Karpas-422 (cell line): ENCODE results near the gene ZDHHC4. TPM values are rescaled to one million over a fixed set of nuclear protein-coding genes. Genes with fewer than 3 reads are reported as not detected.

ENCODE experiments used
- DNase-seq: peaks from one replicate; pipeline ENCODE4 v3.0.0-alpha.2; 2015
- H2AFZ ChIP-seq: fragments of 200-600 bp; sonication (generic); 2 replicates; pipeline ENCODE4 v1.6.1; 2014; ENCODE audit warnings: antibody characterized with exemption, low read length, mixed read lengths
- H3K27ac ChIP-seq: fragments of 200-600 bp; sonication (generic); 2 replicates; pipeline ENCODE4 v1.5.1; 2014; ENCODE audit warnings: mild to moderate bottlenecking, low read length, moderate library complexity
- H3K27me3 ChIP-seq: fragments of 200-600 bp; sonication (generic); 2 replicates; pipeline ENCODE4 v1.6.1; 2014; ENCODE audit warnings: low read length, mixed read lengths
- H3K36me3 ChIP-seq: fragments of 200-600 bp; sonication (generic); 2 replicates; pipeline ENCODE4 v1.6.1; 2014; ENCODE audit warnings: low read length, mixed read lengths; ENCODE audit not compliant: insufficient read depth
- H3K4me1 ChIP-seq: fragments of 200-600 bp; sonication (generic); 2 replicates; pipeline ENCODE4 v1.6.1; 2014; ENCODE audit warnings: mild to moderate bottlenecking, low read length, mixed read lengths
- H3K4me2 ChIP-seq: fragments of 200-600 bp; sonication (generic); 2 replicates; pipeline ENCODE4 v1.6.1; 2014; ENCODE audit warnings: low read length, low read depth, mild to moderate bottlenecking; ENCODE audit not compliant: poor library complexity, severe bottlenecking
- H3K4me3 ChIP-seq: fragments of 200-600 bp; sonication (generic); 2 replicates; pipeline ENCODE4 v1.5.1; 2014; ENCODE audit warnings: mild to moderate bottlenecking, antibody characterized with exemption, low read length, mixed read lengths
- H3K79me2 ChIP-seq: fragments of 200-600 bp; sonication (generic); 2 replicates; pipeline ENCODE4 v1.6.1; 2014; ENCODE audit warnings: mild to moderate bottlenecking, low read length, mixed read lengths
- H3K9ac ChIP-seq: fragments of 200-600 bp; sonication (generic); 2 replicates; pipeline ENCODE4 v1.6.0; 2014; ENCODE audit warnings: low read length
- H3K9me2 ChIP-seq: fragments of 200-600 bp; sonication (generic), shearing (Covaris generic); replicated peaks from 2 replicates; pipeline ENCODE4 v1.6.0; 2014; ENCODE audit warnings: mild to moderate bottlenecking, low read length, moderate library complexity; ENCODE audit not compliant: insufficient read depth
- H3K9me3 ChIP-seq: fragments of 300-700, 200-600 bp; sonication (generic); 2 replicates; pipeline ENCODE4 v1.6.1; 2014; ENCODE audit warnings: low read length, mixed read lengths
- H4K20me1 ChIP-seq: fragments of 200-600 bp; sonication (generic); 2 replicates; pipeline ENCODE4 v1.6.1; 2014; ENCODE audit warnings: mild to moderate bottlenecking, antibody characterized with exemption, low read length, low read depth; ENCODE audit not compliant: insufficient read depth
- total RNA-seq: library from RNA; depleted of rRNA; stranded (reverse); fragments of >200 nt; shearing (Covaris generic); gene quantifications from 2 replicates; pipeline ENCODE4 v1.2.3, GENCODE V29; 2014; ENCODE audit warnings: low replicate concordance

The ZDHHC4 gene
- total RNA-seq, 1 experiment from 2014 or later = 66.1 TPM

- no peaks in the 10 kb centered on the region for H3K79me2 ChIP-seq
- no peaks in the 10 kb centered on the region for H3K36me3 ChIP-seq
- no peak overlapping the region for H3K9ac ChIP-seq
- H3K9me3 ChIP-seq = no peaks in the 10 kb centered on the region
- H3K4me1 ChIP-seq = no peaks in the 10 kb centered on the region
- H3K27ac ChIP-seq = no peak overlapping the region
- no peaks in the 10 kb centered on the region for H3K9me2 ChIP-seq
- no peak for DNase-seq
- no peaks in the 10 kb centered on the region for H4K20me1 ChIP-seq
- no peaks in the 10 kb centered on the region for H3K27me3 ChIP-seq
- no peak overlapping the region for H3K4me3 ChIP-seq
- H3K4me2 ChIP-seq = no peak overlapping the region
- no peak overlapping the region for H2AFZ ChIP-seq
Measured at GRCh38 chr7:6554848-6555247, 22.4 kb upstream of the ZDHHC4 start.

- H2AFZ ChIP-seq = no peak overlapping the region
- H3K4me2 ChIP-seq = no peak overlapping the region
- no peaks in the 10 kb centered on the region for H3K36me3 ChIP-seq
- peak; percentile 52 for DNase-seq
- no peak overlapping the region for H3K27ac ChIP-seq
- H3K27me3 ChIP-seq = no peaks in the 10 kb centered on the region
- H4K20me1 ChIP-seq = no peaks in the 10 kb centered on the region
- H3K79me2 ChIP-seq = no peaks in the 10 kb centered on the region
- H3K4me1 ChIP-seq = no peaks in the 10 kb centered on the region
- H3K4me3 ChIP-seq = no peak overlapping the region
- H3K9ac ChIP-seq = no peak overlapping the region
- H3K9me3 ChIP-seq = no peaks in the 10 kb centered on the region
- no peaks in the 10 kb centered on the region for H3K9me2 ChIP-seq
Measured at GRCh38 chr7:6556196-6556595, 21.1 kb upstream of the ZDHHC4 start.

- Histone ChIP-seq H2AFZ (no peak overlapping the region), H3K9me3 (no peaks in the 10 kb centered on the region), H3K27ac (no peak overlapping the region), H3K9ac (no peak overlapping the region), H3K9me2 (no peaks in the 10 kb centered on the region), H3K79me2 (no peaks in the 10 kb centered on the region), H3K4me1 (no peaks in the 10 kb centered on the region), H3K4me3 (no peak overlapping the region), H3K27me3 (no peaks in the 10 kb centered on the region), H3K36me3 (no peaks in the 10 kb centered on the region), H4K20me1 (no peaks in the 10 kb centered on the region), H3K4me2 (no peak overlapping the region)
- peak; percentile 56 for DNase-seq
Measured at GRCh38 chr7:6558837-6559236, 18.4 kb upstream of the ZDHHC4 start.

- H3K9ac ChIP-seq = no peak overlapping the region
- no peaks in the 10 kb centered on the region for H3K27me3 ChIP-seq
- H3K27ac ChIP-seq = no peak overlapping the region
- no peak overlapping the region for H3K4me2 ChIP-seq
- no peak overlapping the region for H2AFZ ChIP-seq
- no peaks in the 10 kb centered on the region for H3K79me2 ChIP-seq
- H3K9me2 ChIP-seq = no peaks in the 10 kb centered on the region
- no peaks in the 10 kb centered on the region for H3K4me1 ChIP-seq
- no peak overlapping the region for H3K4me3 ChIP-seq
- no peak for DNase-seq
- no peaks in the 10 kb centered on the region for H3K9me3 ChIP-seq
- no peaks in the 10 kb centered on the region for H3K36me3 ChIP-seq
- H4K20me1 ChIP-seq = no peaks in the 10 kb centered on the region
Measured at GRCh38 chr7:6559896-6560295, 17.4 kb upstream of the ZDHHC4 start.

GRCh38 chr7:6562106-6562505, 15.1 kb upstream of the ZDHHC4 start:
- H3K27me3 ChIP-seq = no peaks in the 10 kb centered on the region
- no peaks in the 10 kb centered on the region for H3K36me3 ChIP-seq
- no peaks in the 10 kb centered on the region for H3K4me1 ChIP-seq
- no peaks in the 10 kb centered on the region for H3K79me2 ChIP-seq
- no peak overlapping the region for H2AFZ ChIP-seq
- H3K4me2 ChIP-seq = no peak overlapping the region
- no peaks in the 10 kb centered on the region for H3K9me2 ChIP-seq
- H3K27ac ChIP-seq = no peak overlapping the region
- no peak overlapping the region for H3K9ac ChIP-seq
- no peak overlapping the region for H3K4me3 ChIP-seq
- no peaks in the 10 kb centered on the region for H3K9me3 ChIP-seq
- no peaks in the 10 kb centered on the region for H4K20me1 ChIP-seq
- DNase-seq = no peak

GRCh38 chr7:6563936-6564770, 13.1 kb upstream of the ZDHHC4 start:
- Histone ChIP-seq H3K4me1 (no peaks in the 10 kb centered on the region), H3K9ac (no peak overlapping the region), H3K4me2 (no peak overlapping the region), H3K9me3 (no peaks in the 10 kb centered on the region), H3K79me2 (no peaks in the 10 kb centered on the region), H3K4me3 (no peak overlapping the region), H3K36me3 (no peaks in the 10 kb centered on the region), H3K27me3 (no peaks in the 10 kb centered on the region), H4K20me1 (no peaks in the 10 kb centered on the region), H3K9me2 (no peaks in the 10 kb centered on the region), H2AFZ (no peak overlapping the region), H3K27ac (no peak overlapping the region)
- no peak for DNase-seq

GRCh38 chr7:6565655-6566054, 11.6 kb upstream of the ZDHHC4 start:
- no peak overlapping the region for H3K4me2 ChIP-seq

GRCh38 chr7:6567886-6568285, 9.4 kb upstream of the ZDHHC4 start:
- Histone ChIP-seq H4K20me1 (no peaks in the 10 kb centered on the region), H3K36me3 (no peaks in the 10 kb centered on the region), H2AFZ (no peak overlapping the region), H3K27ac (no peak overlapping the region), H3K4me1 (no peaks in the 10 kb centered on the region), H3K4me3 (no peak overlapping the region), H3K9me2 (no peaks in the 10 kb centered on the region), H3K9ac (no peak overlapping the region), H3K4me2 (no peak overlapping the region), H3K79me2 (no peaks in the 10 kb centered on the region), H3K27me3 (no peaks in the 10 kb centered on the region), H3K9me3 (no peaks in the 10 kb centered on the region)
- no peak for DNase-seq

More at GRCh38 chr7:6565655-6566054, 11.6 kb upstream of the ZDHHC4 start:
- no peaks in the 10 kb centered on the region for H4K20me1 ChIP-seq
- H3K27me3 ChIP-seq = no peaks in the 10 kb centered on the region
- no peak overlapping the region for H3K9ac ChIP-seq
- H3K4me1 ChIP-seq = no peaks in the 10 kb centered on the region
- no peaks in the 10 kb centered on the region for H3K9me3 ChIP-seq
- no peaks in the 10 kb centered on the region for H3K36me3 ChIP-seq
- H3K9me2 ChIP-seq = no peaks in the 10 kb centered on the region
- H3K79me2 ChIP-seq = no peaks in the 10 kb centered on the region
- H2AFZ ChIP-seq = no peak overlapping the region
- H3K27ac ChIP-seq = no peak overlapping the region
- DNase-seq = no peak
- H3K4me3 ChIP-seq = no peak overlapping the region
